Dermis microvascular lymphatic vessel endothelial cell (primary cell): ENCODE results near the gene SHFL. TPM values are rescaled to one million over a fixed set of nuclear protein-coding genes. Genes with fewer than 3 reads are reported as not detected.

Source experiments
- DNase-seq, 2 donors: peaks; one replicate each; pipeline versions ENCODE4 v3.0.0 to v3.0.0-alpha.2; 2010; ENCODE audit warnings: low read depth in 2 of 2
- total RNA-seq: library from RNA; depleted of rRNA; stranded (reverse); fragments of >200 nt; gene quantifications from 2 replicates; pipeline ENCODE4 v1.2.1, GENCODE V29; 2014

Gene SHFL
- total RNA-seq, 1 donor from 2014 or later: 14.0 TPM

- no peak for DNase-seq
These were observed 46.8 kb downstream of the SHFL start for GRCh38 chr19:10132905-10133304.

GRCh38 chr19:10133596-10133995 lies 47.5 kb downstream of the SHFL start:
- no peak for DNase-seq

GRCh38 chr19:10134040-10134439 lies 47.9 kb downstream of the SHFL start:
- no peak for DNase-seq

- no peak for DNase-seq
These were observed 49.6 kb downstream of the SHFL start for GRCh38 chr19:10135551-10136334.

GRCh38 chr19:10136936-10137335 lies 50.8 kb downstream of the SHFL start:
- no peak for DNase-seq

GRCh38 chr19:10137751-10138682 lies 51.9 kb downstream of the SHFL start:
- DNase-seq: no peak

GRCh38 chr19:10138879-10139795 lies 53.0 kb downstream of the SHFL start:
- no peak for DNase-seq

- no peak for DNase-seq
These were observed 53.8 kb downstream of the SHFL start for GRCh38 chr19:10139952-10140351.

- no peak for DNase-seq
These were observed 55.4 kb downstream of the SHFL start for GRCh38 chr19:10141479-10141878.

GRCh38 chr19:10141973-10142372 lies 55.9 kb downstream of the SHFL start:
- no peak for DNase-seq

Other genes with a start within 250 kb of the SHFL start
- gene OLFM2, start 149.8 kb upstream of the SHFL start, total RNA-seq: 0.39 and 1.1 TPM in 2 replicates
- gene COL5A3, start 75.8 kb upstream of the SHFL start, total RNA-seq: 0.13 and 0.25 TPM in 2 replicates
- not detected in 2 replicates for gene RDH8, start 72.8 kb upstream of the SHFL start, total RNA-seq
- 0.13 and 0.25 TPM in 2 replicates for gene ANGPTL6, start 16.4 kb downstream of the SHFL start, total RNA-seq
- 16.3 and 20.4 TPM in 2 replicates for gene PPAN, start 20.0 kb downstream of the SHFL start, total RNA-seq
- gene P2RY11, start 25.4 kb downstream of the SHFL start, total RNA-seq: 1.5 and 2.4 TPM in 2 replicates
- 244 and 260 TPM in 2 replicates for gene EIF3G, start 33.6 kb downstream of the SHFL start, total RNA-seq
- 21.0 and 22.7 TPM in 2 replicates for gene DNMT1, start 108.6 kb downstream of the SHFL start, total RNA-seq
- gene S1PR2, start 145.0 kb downstream of the SHFL start, total RNA-seq: 0.39 and 0.76 TPM in 2 replicates
- 17.1 and 20.7 TPM in 2 replicates for gene MRPL4, start 165.9 kb downstream of the SHFL start, total RNA-seq
- gene ICAM1, start 184.8 kb downstream of the SHFL start, total RNA-seq: 5.8 and 7.8 TPM in 2 replicates
- 0.13 and 0.26 TPM in 2 replicates for gene ICAM4, start 200.6 kb downstream of the SHFL start, total RNA-seq
- under 0.01 TPM in 1 of 2 replicates, not detected in the other for gene ICAM5, start 203.6 kb downstream of the SHFL start, total RNA-seq
- gene ZGLP1, start 223.5 kb downstream of the SHFL start, total RNA-seq: 0.13 and 0.38 TPM in 2 replicates
- 14.6 and 15.4 TPM in 2 replicates for gene FDX2, start 229.7 kb downstream of the SHFL start, total RNA-seq
- gene RAVER1, start 247.2 kb downstream of the SHFL start, total RNA-seq: 5.4 and 8.3 TPM in 2 replicates